A549 (cell line): ENCODE data around the gene ADNP2.

Experiments
- EP300 ChIP-seq, 2 experiments: fragments of >200 bp; sonication (Bioruptor Twin); formaldehyde crosslinking; IDR thresholded peaks; 2 replicates in 1 of 2; 3 replicates in 1 of 2; pipeline ENCODE4 v1.6.1; 2016 to 2017
- KDM1A ChIP-seq: fragments of 200-600 bp; sonication (generic); IDR thresholded peaks from 2 replicates; pipeline ENCODE4 v1.6.1; 2016; ENCODE audit warnings: low read depth, mild to moderate bottlenecking
- MAFK ChIP-seq: fragments of 450-650 bp; IDR thresholded peaks from 2 replicates; pipeline ENCODE4 v1.6.1; 2014; ENCODE audit not compliant: partially characterized antibody
- POLR2A ChIP-seq: IDR thresholded peaks from 2 replicates; pipeline ENCODE4 v1.6.1; 2012; ENCODE audit warnings: mild to moderate bottlenecking, low read length
- RAD21 ChIP-seq, 2 experiments: fragments of >200 bp in 1 of 2; sonication (Bioruptor Twin) in 1 of 2; formaldehyde crosslinking in 1 of 2; IDR thresholded peaks in 1 of 2; conservative IDR thresholded peaks in 1 of 2; 2 replicates in 1 of 2; 3 replicates in 1 of 2; pipeline ENCODE4 v1.6.1; 2012 to 2018; ENCODE audit warnings: inconsistent platforms in 1 of 2
- RNF2 ChIP-seq: fragments of 200-600 bp; sonication (generic); IDR thresholded peaks from 2 replicates; pipeline ENCODE4 v1.6.1; 2016; ENCODE audit warnings: low read depth, mild to moderate bottlenecking, antibody characterized with exemption, moderate library complexity, borderline replicate concordance
- TP53 ChIP-seq: fragments of 250-450 bp; sonication (Bioruptor Pico); IDR thresholded peaks from 2 replicates; pipeline ENCODE4 v1.5.0; 2021; ENCODE audit warnings: mild to moderate bottlenecking, moderate library complexity
- ZSCAN20 ChIP-seq: fragments of 250-450 bp; sonication (Bioruptor Pico); IDR thresholded peaks from 2 replicates; pipeline ENCODE4 v1.8.0; 2022; ENCODE audit warnings: mild to moderate bottlenecking, moderate library complexity
- TF ChIP-seq, protein P1 (sequence below): fragments of >200 bp; sonication (Bioruptor Twin); formaldehyde crosslinking; IDR thresholded peaks from 3 replicates; pipeline ENCODE4 v1.5.1; 2016
- TF ChIP-seq, protein P2 (sequence below): IDR thresholded peaks from 2 replicates; pipeline ENCODE4 v1.6.1; 2012

DNA sequence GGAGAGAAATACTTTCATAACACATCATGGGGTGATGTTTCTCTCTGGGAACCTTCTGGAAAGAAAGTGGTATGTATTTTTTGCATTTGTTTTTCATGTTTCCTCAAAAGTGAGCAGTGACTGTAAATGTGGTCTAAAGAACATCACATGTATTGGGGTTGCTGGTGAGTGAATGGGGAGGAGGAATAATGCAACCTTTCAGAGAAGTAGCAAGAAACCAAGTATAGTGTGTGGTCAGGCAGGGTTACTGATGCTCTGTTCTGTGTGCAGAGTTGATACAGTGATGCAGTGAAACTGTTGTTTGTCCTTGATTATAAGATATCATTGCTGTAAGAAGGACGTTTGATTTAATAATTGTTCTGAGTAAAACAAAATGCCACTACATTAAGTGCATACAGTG lies 24.1 kb downstream of the ADNP2 start:
- TF ChIP-seq, protein P1, sequence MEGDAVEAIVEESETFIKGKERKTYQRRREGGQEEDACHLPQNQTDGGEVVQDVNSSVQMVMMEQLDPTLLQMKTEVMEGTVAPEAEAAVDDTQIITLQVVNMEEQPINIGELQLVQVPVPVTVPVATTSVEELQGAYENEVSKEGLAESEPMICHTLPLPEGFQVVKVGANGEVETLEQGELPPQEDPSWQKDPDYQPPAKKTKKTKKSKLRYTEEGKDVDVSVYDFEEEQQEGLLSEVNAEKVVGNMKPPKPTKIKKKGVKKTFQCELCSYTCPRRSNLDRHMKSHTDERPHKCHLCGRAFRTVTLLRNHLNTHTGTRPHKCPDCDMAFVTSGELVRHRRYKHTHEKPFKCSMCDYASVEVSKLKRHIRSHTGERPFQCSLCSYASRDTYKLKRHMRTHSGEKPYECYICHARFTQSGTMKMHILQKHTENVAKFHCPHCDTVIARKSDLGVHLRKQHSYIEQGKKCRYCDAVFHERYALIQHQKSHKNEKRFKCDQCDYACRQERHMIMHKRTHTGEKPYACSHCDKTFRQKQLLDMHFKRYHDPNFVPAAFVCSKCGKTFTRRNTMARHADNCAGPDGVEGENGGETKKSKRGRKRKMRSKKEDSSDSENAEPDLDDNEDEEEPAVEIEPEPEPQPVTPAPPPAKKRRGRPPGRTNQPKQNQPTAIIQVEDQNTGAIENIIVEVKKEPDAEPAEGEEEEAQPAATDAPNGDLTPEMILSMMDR, result no peak
- TF ChIP-seq TP53 (CRISPR knock-in tag), result no peak
- no peak for TF ChIP-seq POLR2A
- no peak for TF ChIP-seq RAD21 (conservative IDR thresholded peaks at IDR 0.05 in 1 of 2, IDR thresholded peaks at IDR 0.05 in 1 of 2)
- TF ChIP-seq KDM1A, result no peak
- TF ChIP-seq ZSCAN20 (CRISPR knock-in tag), result no peak
- TF ChIP-seq MAFK, result no peak
- TF ChIP-seq EP300 (IDR thresholded peaks at IDR 0.05), result no peak
- TF ChIP-seq, protein P2, sequence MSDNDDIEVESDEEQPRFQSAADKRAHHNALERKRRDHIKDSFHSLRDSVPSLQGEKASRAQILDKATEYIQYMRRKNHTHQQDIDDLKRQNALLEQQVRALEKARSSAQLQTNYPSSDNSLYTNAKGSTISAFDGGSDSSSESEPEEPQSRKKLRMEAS, result no peak
- no peak for TF ChIP-seq RNF2
